ENCODE measurements around the gene DDAH2.

Gene DDAH2

GRCh38 chr6:31761343-31761742 is 32.2 kb upstream of the DDAH2 start:
- TF ChIP-seq, protein P1, sequence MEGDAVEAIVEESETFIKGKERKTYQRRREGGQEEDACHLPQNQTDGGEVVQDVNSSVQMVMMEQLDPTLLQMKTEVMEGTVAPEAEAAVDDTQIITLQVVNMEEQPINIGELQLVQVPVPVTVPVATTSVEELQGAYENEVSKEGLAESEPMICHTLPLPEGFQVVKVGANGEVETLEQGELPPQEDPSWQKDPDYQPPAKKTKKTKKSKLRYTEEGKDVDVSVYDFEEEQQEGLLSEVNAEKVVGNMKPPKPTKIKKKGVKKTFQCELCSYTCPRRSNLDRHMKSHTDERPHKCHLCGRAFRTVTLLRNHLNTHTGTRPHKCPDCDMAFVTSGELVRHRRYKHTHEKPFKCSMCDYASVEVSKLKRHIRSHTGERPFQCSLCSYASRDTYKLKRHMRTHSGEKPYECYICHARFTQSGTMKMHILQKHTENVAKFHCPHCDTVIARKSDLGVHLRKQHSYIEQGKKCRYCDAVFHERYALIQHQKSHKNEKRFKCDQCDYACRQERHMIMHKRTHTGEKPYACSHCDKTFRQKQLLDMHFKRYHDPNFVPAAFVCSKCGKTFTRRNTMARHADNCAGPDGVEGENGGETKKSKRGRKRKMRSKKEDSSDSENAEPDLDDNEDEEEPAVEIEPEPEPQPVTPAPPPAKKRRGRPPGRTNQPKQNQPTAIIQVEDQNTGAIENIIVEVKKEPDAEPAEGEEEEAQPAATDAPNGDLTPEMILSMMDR (IDR thresholded peaks at IDR 0.05; ENCODE audit: low read depth, low read length, missing control alignments), result no peak
- no peak for DNase-seq (ENCODE audit: low read depth)
- H3K4me3 ChIP-seq (ENCODE audit: low read depth, low read length), result no peak overlapping the region

- DNase-seq (ENCODE audit: low read depth), result no peak
- H3K4me3 ChIP-seq (ENCODE audit: low read depth, low read length), result no peak overlapping the region
- TF ChIP-seq, protein P1 (IDR thresholded peaks at IDR 0.05; ENCODE audit: low read depth, low read length, missing control alignments), result no peak
Measured at GRCh38 chr6:31760790-31761189, 31.7 kb upstream of the DDAH2 start.

GRCh38 chr6:31758281-31758680 is 29.2 kb upstream of the DDAH2 start:
- no peak overlapping the region for H3K4me3 ChIP-seq (ENCODE audit: low read depth, low read length)
- TF ChIP-seq, protein P1 (IDR thresholded peaks at IDR 0.05; ENCODE audit: low read depth, low read length, missing control alignments), result no peak
- DNase-seq (ENCODE audit: low read depth), result no peak

- H3K4me3 ChIP-seq (ENCODE audit: low read depth, low read length), result no peak overlapping the region
- no peak for DNase-seq (ENCODE audit: low read depth)
- TF ChIP-seq, protein P1 (IDR thresholded peaks at IDR 0.05; ENCODE audit: low read depth, low read length, missing control alignments), result no peak
Measured at GRCh38 chr6:31752739-31753319, 23.7 kb upstream of the DDAH2 start.

GRCh38 chr6:31750411-31751022 is 21.4 kb upstream of the DDAH2 start:
- DNase-seq (ENCODE audit: low read depth), result no peak
- TF ChIP-seq, protein P1 (IDR thresholded peaks at IDR 0.05; ENCODE audit: low read depth, low read length, missing control alignments), result no peak
- H3K4me3 ChIP-seq (ENCODE audit: low read depth, low read length), result no peak overlapping the region

- H3K4me3 ChIP-seq (ENCODE audit: low read depth, low read length), result no peak overlapping the region
- no peak for DNase-seq (ENCODE audit: low read depth)
- TF ChIP-seq, protein P1 (IDR thresholded peaks at IDR 0.05; ENCODE audit: low read depth, low read length, missing control alignments), result no peak
Measured at GRCh38 chr6:31749301-31750036, 20.4 kb upstream of the DDAH2 start.
